ENCODE measurements around the gene ELMO1. TPM values are rescaled to one million over a fixed set of nuclear protein-coding genes. Genes with fewer than 3 reads are reported as not detected.

Gene ELMO1
- total RNA-seq, 1 donor = under 0.01 TPM

GRCh38 chr7:37269711-37270508 lies 178.8 kb downstream of the ELMO1 start:
- DNase-seq (ENCODE audit: low read depth) = no peak
- TF ChIP-seq CTCF (IDR thresholded peaks at IDR 0.05; ENCODE audit: insufficient read depth, low read depth, low read length) = no peak
- H3K4me3 ChIP-seq (ENCODE audit: low read depth, low read length) = no peak overlapping the region

- TF ChIP-seq CTCF (IDR thresholded peaks at IDR 0.05; ENCODE audit: insufficient read depth, low read depth, low read length) = no peak
- no peak for DNase-seq (ENCODE audit: low read depth)
- H3K4me3 ChIP-seq (ENCODE audit: low read depth, low read length) = no peak overlapping the region
These were observed 181.4 kb downstream of the ELMO1 start for GRCh38 chr7:37267251-37267650.

- H3K4me3 ChIP-seq (ENCODE audit: low read depth, low read length) = no peak overlapping the region
- DNase-seq (ENCODE audit: low read depth) = no peak
- TF ChIP-seq CTCF (IDR thresholded peaks at IDR 0.05; ENCODE audit: insufficient read depth, low read depth, low read length) = no peak
These were observed 182.8 kb downstream of the ELMO1 start for GRCh38 chr7:37265876-37266275.

- no peak for DNase-seq (ENCODE audit: low read depth)
- H3K4me3 ChIP-seq (ENCODE audit: low read depth, low read length) = no peak overlapping the region
- TF ChIP-seq CTCF (IDR thresholded peaks at IDR 0.05; ENCODE audit: insufficient read depth, low read depth, low read length) = no peak
These were observed 183.7 kb downstream of the ELMO1 start for GRCh38 chr7:37265006-37265405.

- no peak for DNase-seq (ENCODE audit: low read depth)
- no peak overlapping the region for H3K4me3 ChIP-seq (ENCODE audit: low read depth, low read length)
- TF ChIP-seq CTCF (IDR thresholded peaks at IDR 0.05; ENCODE audit: insufficient read depth, low read depth, low read length) = no peak
These were observed 186.5 kb downstream of the ELMO1 start for GRCh38 chr7:37262181-37262580.

GRCh38 chr7:37259319-37259821 lies 189.3 kb downstream of the ELMO1 start:
- no peak for DNase-seq (ENCODE audit: low read depth)
- TF ChIP-seq CTCF (IDR thresholded peaks at IDR 0.05; ENCODE audit: insufficient read depth, low read depth, low read length) = no peak
- H3K4me3 ChIP-seq (ENCODE audit: low read depth, low read length) = no peak overlapping the region

All from fibroblast of villous mesenchyme (primary cell).